Loucy (cell line): Measurements from ENCODE around the gene SPEG.
"Not testable (repeated sequence)": the region's sequence is repeated elsewhere in the genome, so short reads cannot be mapped to it uniquely, and the experiment has no call there.

Experiments
- H2AFZ ChIP-seq: fragments of 200-600 bp; sonication (generic); 2 replicates; pipeline ENCODE4 v1.6.0; 2016; ENCODE audit warnings: antibody characterized with exemption, mild to moderate bottlenecking, low read length, moderate library complexity
- H3F3A ChIP-seq: fragments of 200-600 bp; 2 replicates; pipeline ENCODE4 v1.6.0; 2016; ENCODE audit warnings: antibody characterized with exemption, low read depth, mild to moderate bottlenecking
- H3K27me3 ChIP-seq: fragments of 200-600 bp; sonication (generic); 2 replicates; pipeline ENCODE4 v1.6.1; 2014; ENCODE audit warnings: low read length, mild to moderate bottlenecking; ENCODE audit not compliant: insufficient read depth, poor library complexity, severe bottlenecking
- H3K36me3 ChIP-seq: fragments of 200-600 bp; sonication (generic); 2 replicates; pipeline ENCODE4 v1.6.1; 2016; ENCODE audit warnings: low read length; ENCODE audit not compliant: insufficient read depth
- H3K4me1 ChIP-seq: fragments of 200-600 bp; sonication (generic); 2 replicates; pipeline ENCODE4 v1.5.1; 2014; ENCODE audit warnings: low read length, mild to moderate bottlenecking; ENCODE audit not compliant: insufficient read depth, poor library complexity, severe bottlenecking
- H3K4me2 ChIP-seq: fragments of 200-600 bp; sonication (generic); 2 replicates; pipeline ENCODE4 v1.6.0; 2014; ENCODE audit warnings: antibody characterized with exemption, low read length, low read depth, mild to moderate bottlenecking; ENCODE audit not compliant: poor library complexity, severe bottlenecking
- H3K4me3 ChIP-seq: fragments of 200-600 bp; sonication (generic); 2 replicates; pipeline ENCODE4 v1.5.1; 2014; ENCODE audit warnings: low read length, mild to moderate bottlenecking, mixed read lengths; ENCODE audit not compliant: poor library complexity, severe bottlenecking
- H3K79me2 ChIP-seq: fragments of 200-600 bp; sonication (generic); 2 replicates; pipeline ENCODE4 v1.6.1; 2014; ENCODE audit warnings: low read length; ENCODE audit not compliant: insufficient read depth
- H3K9ac ChIP-seq: fragments of 200-600 bp; sonication (generic); 2 replicates; pipeline ENCODE4 v1.6.0; 2014; ENCODE audit warnings: mild to moderate bottlenecking, low read depth, low read length, moderate library complexity; ENCODE audit not compliant: poor library complexity, severe bottlenecking
- H3K9me2 ChIP-seq: fragments of 200-600 bp; sonication (generic); replicated peaks from 2 replicates; pipeline ENCODE4 v1.6.1; 2016; ENCODE audit warnings: low read depth, low read length, mixed read lengths
- H3K9me3 ChIP-seq: fragments of 200-600 bp; sonication (generic); 2 replicates; pipeline ENCODE4 v1.6.1; 2014; ENCODE audit warnings: mild to moderate bottlenecking, antibody characterized with exemption, low read length, low read depth; ENCODE audit not compliant: insufficient read depth
- H4K20me1 ChIP-seq: fragments of 200-600 bp; sonication (generic); 2 replicates; pipeline ENCODE4 v1.6.0; 2014; ENCODE audit warnings: antibody characterized with exemption, low read length, mild to moderate bottlenecking; ENCODE audit not compliant: insufficient read depth, poor library complexity, severe bottlenecking
- EZH2phosphoT487 ChIP-seq: fragments of 200-600 bp; IDR thresholded peaks from 2 replicates; pipeline ENCODE4 v1.6.1; 2018; ENCODE audit warnings: antibody characterized with exemption, mild to moderate bottlenecking, moderate library complexity, borderline replicate concordance
- TF ChIP-seq, protein P1 (sequence below): fragments of 200-600 bp; sonication (generic); conservative IDR thresholded peaks from 2 replicates; pipeline ENCODE4 v1.5.1; 2014; ENCODE audit warnings: mild to moderate bottlenecking, antibody characterized with exemption, low read length

The SPEG gene

DNA sequence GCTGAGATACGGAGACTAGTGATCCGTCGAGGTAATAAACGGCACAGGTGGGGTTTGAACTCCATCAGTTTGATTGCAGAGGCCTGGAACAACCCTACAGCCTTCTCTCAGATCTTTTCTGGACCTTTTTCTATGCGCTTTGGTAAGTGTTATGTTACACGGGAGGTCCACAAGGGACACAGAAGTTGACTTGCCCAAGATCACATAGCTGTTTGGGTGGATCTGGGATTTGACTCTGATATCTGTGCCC, 45.8 kb upstream of the SPEG start:
- Histone ChIP-seq H3K79me2 (peaks cover 23% of the 10 kb centered on the region), H3F3A (no peaks in the 10 kb centered on the region), H3K9me3 (no peaks in the 10 kb centered on the region), H3K9ac (peak overlapping the region; percentile 69), H3K36me3 (peaks cover 7% of the 10 kb centered on the region; the same call in 1 of the 2 replicates), H3K9me2 (no peaks in the 10 kb centered on the region), H3K4me2 (peak overlapping the region; percentile 83), H3K4me1 (peaks cover 18% of the 10 kb centered on the region), H3K4me3 (peak overlapping the region; percentile 73), H2AFZ (peak overlapping the region; percentile 97), H3K27me3 (no peaks in the 10 kb centered on the region), H4K20me1 (peaks cover 10% of the 10 kb centered on the region)
- TF ChIP-seq EZH2phosphoT487, result no peak
- TF ChIP-seq, protein P1, sequence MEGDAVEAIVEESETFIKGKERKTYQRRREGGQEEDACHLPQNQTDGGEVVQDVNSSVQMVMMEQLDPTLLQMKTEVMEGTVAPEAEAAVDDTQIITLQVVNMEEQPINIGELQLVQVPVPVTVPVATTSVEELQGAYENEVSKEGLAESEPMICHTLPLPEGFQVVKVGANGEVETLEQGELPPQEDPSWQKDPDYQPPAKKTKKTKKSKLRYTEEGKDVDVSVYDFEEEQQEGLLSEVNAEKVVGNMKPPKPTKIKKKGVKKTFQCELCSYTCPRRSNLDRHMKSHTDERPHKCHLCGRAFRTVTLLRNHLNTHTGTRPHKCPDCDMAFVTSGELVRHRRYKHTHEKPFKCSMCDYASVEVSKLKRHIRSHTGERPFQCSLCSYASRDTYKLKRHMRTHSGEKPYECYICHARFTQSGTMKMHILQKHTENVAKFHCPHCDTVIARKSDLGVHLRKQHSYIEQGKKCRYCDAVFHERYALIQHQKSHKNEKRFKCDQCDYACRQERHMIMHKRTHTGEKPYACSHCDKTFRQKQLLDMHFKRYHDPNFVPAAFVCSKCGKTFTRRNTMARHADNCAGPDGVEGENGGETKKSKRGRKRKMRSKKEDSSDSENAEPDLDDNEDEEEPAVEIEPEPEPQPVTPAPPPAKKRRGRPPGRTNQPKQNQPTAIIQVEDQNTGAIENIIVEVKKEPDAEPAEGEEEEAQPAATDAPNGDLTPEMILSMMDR, result no peak

DNA sequence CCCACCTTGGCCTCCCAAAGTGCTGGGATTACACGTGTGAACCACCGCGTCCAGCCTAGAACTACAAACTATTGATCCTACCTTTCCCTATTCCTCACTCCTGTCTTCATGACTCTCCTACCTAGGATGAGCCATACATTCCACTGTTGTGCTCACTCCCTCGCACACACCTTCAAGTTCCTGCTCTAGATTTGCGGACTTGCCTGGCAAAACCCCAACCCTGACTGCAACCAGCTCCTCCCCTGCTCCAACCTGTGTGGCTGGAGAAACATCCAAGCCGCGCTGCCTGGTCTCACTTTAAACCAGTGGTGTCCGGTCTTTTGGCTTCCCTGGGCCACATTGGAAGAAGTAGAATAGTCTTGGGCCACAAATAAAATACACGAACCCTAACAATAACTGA, 41.9 kb upstream of the SPEG start:
- no peaks in the 10 kb centered on the region for H3F3A ChIP-seq
- no peak for TF ChIP-seq EZH2phosphoT487
- TF ChIP-seq, protein P1, result no peak
- H3K4me1 ChIP-seq, result peaks cover 12% of the 10 kb centered on the region
- H3K9me2 ChIP-seq, result no peaks in the 10 kb centered on the region
- H4K20me1 ChIP-seq, result no peaks in the 10 kb centered on the region
- no peak overlapping the region for H3K4me3 ChIP-seq
- H3K9me3 ChIP-seq, result no peaks in the 10 kb centered on the region
- no peaks in the 10 kb centered on the region for H3K27me3 ChIP-seq
- no peaks in the 10 kb centered on the region for H3K36me3 ChIP-seq
- no peaks in the 10 kb centered on the region for H3K79me2 ChIP-seq
- H3K9ac ChIP-seq, result no peak overlapping the region
- no peak overlapping the region for H3K4me2 ChIP-seq
- no peak overlapping the region for H2AFZ ChIP-seq

DNA sequence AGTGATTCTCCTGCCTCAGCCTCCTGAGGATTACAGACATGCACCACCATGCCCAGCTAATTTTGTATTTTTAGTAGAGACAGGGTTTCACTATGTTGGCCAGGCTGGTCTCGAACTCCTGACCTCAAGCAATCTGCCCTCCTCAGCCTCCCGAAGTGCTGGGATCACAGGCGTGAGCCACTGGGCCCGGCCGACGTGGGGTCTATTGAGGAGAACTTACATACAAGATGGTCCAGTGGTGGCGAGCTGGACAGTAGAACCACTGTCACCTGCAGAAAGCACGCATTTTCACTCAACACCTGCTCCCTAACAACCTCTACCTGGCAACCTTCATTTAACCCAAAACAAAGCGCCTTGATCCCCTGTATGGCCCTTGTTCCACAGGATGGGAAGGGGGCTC, 39.6 kb upstream of the SPEG start:
- not testable (repeated sequence) for H3K27me3 ChIP-seq, H3K79me2 ChIP-seq, H3K9ac ChIP-seq, H4K20me1 ChIP-seq, H3K4me2 ChIP-seq, H3F3A ChIP-seq, H3K9me3 ChIP-seq, H2AFZ ChIP-seq, H3K36me3 ChIP-seq, H3K4me3 ChIP-seq, H3K9me2 ChIP-seq, H3K4me1 ChIP-seq

DNA sequence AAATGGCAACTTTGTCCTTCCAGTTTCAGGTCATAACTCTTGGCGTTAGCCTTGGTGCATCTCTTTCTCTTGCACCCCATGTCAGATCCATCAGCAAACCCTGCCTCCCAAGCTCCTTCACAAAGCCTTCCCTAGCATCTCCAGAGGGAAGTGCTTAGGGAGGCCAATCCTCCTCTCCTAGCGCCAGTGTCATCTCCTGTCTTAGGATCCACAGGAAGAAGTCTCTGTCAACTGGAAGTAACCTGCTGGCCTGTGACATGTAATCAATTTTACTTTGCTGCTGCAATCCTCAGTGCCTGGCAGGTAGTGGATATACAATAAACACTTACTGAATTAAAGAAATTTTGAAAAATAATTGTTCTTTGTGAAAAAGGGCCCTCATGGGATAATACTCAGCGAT, 39.0 kb upstream of the SPEG start:
- Histone ChIP-seq H3K9ac (no peak overlapping the region), H3F3A (no peaks in the 10 kb centered on the region), H3K9me3 (no peaks in the 10 kb centered on the region), H4K20me1 (no peaks in the 10 kb centered on the region), H3K4me1 (peaks cover 4% of the 10 kb centered on the region), H3K4me3 (no peak overlapping the region), H2AFZ (no peak overlapping the region), H3K79me2 (no peaks in the 10 kb centered on the region), H3K4me2 (no peak overlapping the region), H3K9me2 (no peaks in the 10 kb centered on the region), H3K27me3 (no peaks in the 10 kb centered on the region), H3K36me3 (no peaks in the 10 kb centered on the region)
- TF ChIP-seq, protein P1, result no peak
